ENCODE results near the gene FGFBP1. TPM values are rescaled to one million over a fixed set of nuclear protein-coding genes. Genes with fewer than 3 reads are reported as not detected.

The FGFBP1 gene
- total and polyA plus RNA-seq, 2 of the 4 experiments (the other 2 are of a cell fraction): under 0.01 TPM; not detected in 1

- H3K79me1 ChIP-seq (ENCODE audit: low read depth in 1 of 2, low read length in 2 of 2): no peaks in the 10 kb centered on the region
- H3K27me3 ChIP-seq (ENCODE audit: control insufficient read depth, insufficient read depth, low read length): peaks cover 33% of the 10 kb centered on the region
- no peak overlapping the region for H2BK20ac ChIP-seq (ENCODE audit: low read depth, low read length)
- H3K18ac ChIP-seq (ENCODE audit: low read depth, low read length): no peak overlapping the region
- ChIA-PET POLR2A (ENCODE audit: unreplicated experiment) (no interaction called here), CTCF (interaction anchor here (0.7 kb wide), 1 partner anchor 328 kb away, joined by 3 read pairs; no protein-coding TSS in a partner anchor)
- H2BK5ac ChIP-seq (ENCODE audit: low read depth, low read length, poor library complexity, severe bottlenecking): no peak overlapping the region
- H2AK5ac ChIP-seq (ENCODE audit: low read depth, low read length): no peak overlapping the region
- H4K8ac ChIP-seq (ENCODE audit: low read depth in 2 of 2, low read length in 2 of 2): no peak overlapping the region
- no peak overlapping the region for H2AFZ ChIP-seq (replicated peaks; ENCODE audit: low read length, poor library complexity)
- intact Hi-C loops (cut with micrococcal nuclease): no loop called here
- H3K4me2 ChIP-seq (ENCODE audit: low read depth, low read length): no peak overlapping the region
- 71% methylated on average over 2 of the region's 4 CpGs; no CpG with 5 or more reads in 1 of the 2 experiments for WGBS, 2 experiments (ENCODE audit: extremely low coverage in 2 of 2, insufficient read length in 1 of 2)
- no peaks in the 10 kb centered on the region for H3K36me3 ChIP-seq (ENCODE audit: control insufficient read depth, insufficient read depth, low read length)
- DNase-seq (no peak), ATAC-seq (ENCODE audit: low read depth) (no peak)
- H3K9me3 ChIP-seq (ENCODE audit: control insufficient read depth, insufficient read depth, low read length): no peaks in the 10 kb centered on the region
- no peak overlapping the region for H3K27ac ChIP-seq (ENCODE audit: insufficient read depth, low read length)
- no peaks in the 10 kb centered on the region; the same call in 1 of the 2 replicates for H3K9me1 ChIP-seq (ENCODE audit: insufficient read depth, low read length)
- no peak overlapping the region for H3K23ac ChIP-seq (ENCODE audit: low read depth, low read length)
- no peaks in the 10 kb centered on the region for H4K20me1 ChIP-seq (ENCODE audit: insufficient read depth, low read length)
- no peak overlapping the region for H3K9ac ChIP-seq (ENCODE audit: low read depth, low read length)
- H2BK15ac ChIP-seq (ENCODE audit: low read depth, low read length): no peak overlapping the region
- H3K4me1 ChIP-seq (ENCODE audit: control insufficient read depth, insufficient read depth, low read length): no peaks in the 10 kb centered on the region
- dilution Hi-C loops (cut with HindIII; ENCODE audit: low sequenced_read_pairs, unreplicated experiment): no loop called here
- H2BK120ac ChIP-seq (ENCODE audit: low read depth, low read length): no peak overlapping the region
- H3K4me3 ChIP-seq (ENCODE audit: insufficient read depth, low read depth, low read length): no peak overlapping the region
- no TSS peak for BruUV-seq (replicated peaks)
- H2AK9ac ChIP-seq (replicated peaks; ENCODE audit: low read depth, low read length, poor library complexity): no peak overlapping the region
- no peak overlapping the region for H3K14ac ChIP-seq (replicated peaks; ENCODE audit: low read depth, low read length)
- in situ Hi-C loops (cut with MboI; ENCODE audit: low sequenced_read_pairs): no loop called here
- no peak overlapping the region for H4K5ac ChIP-seq (ENCODE audit: low read depth, low read length)
- no peak overlapping the region for H3K4ac ChIP-seq (ENCODE audit: low read depth, low read length)
- TF ChIP-seq MAFK (IDR thresholded peaks at IDR 0.05; ENCODE audit: low read depth, low read length) (no peak), MXI1 (IDR thresholded peaks at IDR 0.05; ENCODE audit: borderline replicate concordance, low read depth, low read length) (no peak), CEBPB (IDR thresholded peaks at IDR 0.05; ENCODE audit: low read depth, low read length) (no peak), RCOR1 (IDR thresholded peaks at IDR 0.05; ENCODE audit: insufficient replicate concordance, low read length) (no peak), FOS (IDR thresholded peaks at IDR 0.05; ENCODE audit: low read depth, low read length) (no peak), POLR2A (IDR thresholded peaks at IDR 0.05; ENCODE audit: low read depth, low read length) (no peak), ELK1 (IDR thresholded peaks at IDR 0.05; ENCODE audit: borderline replicate concordance, low read depth, low read length) (no peak), RAD21 (IDR thresholded peaks at IDR 0.05; ENCODE audit: low read length) (no peak), SMC3 (IDR thresholded peaks at IDR 0.05; ENCODE audit: low read depth, low read length) (no peak), MAZ (IDR thresholded peaks at IDR 0.05; ENCODE audit: borderline replicate concordance, low read depth, low read length) (no peak), NFE2L2 (IDR thresholded peaks at IDR 0.05; ENCODE audit: low read depth, low read length) (no peak), CHD1 (IDR thresholded peaks at IDR 0.05; ENCODE audit: low read depth, low read length) (no peak), USF2 (IDR thresholded peaks at IDR 0.05; ENCODE audit: low read depth, low read length) (no peak), BHLHE40 (IDR thresholded peaks at IDR 0.05; ENCODE audit: low read depth, low read length) (no peak), RFX5 (IDR thresholded peaks at IDR 0.05; ENCODE audit: low read depth, low read length) (no peak)
- H4K91ac ChIP-seq (ENCODE audit: insufficient read depth, low read depth, low read length): no peak overlapping the region
- H3K56ac ChIP-seq (ENCODE audit: extremely low read depth, insufficient read depth, low read length): no peak overlapping the region
Measured at GRCh38 chr4:15936495-15936894, 2.0 kb downstream of the FGFBP1 start.

All from IMR-90 (cell line).